Measurements from ENCODE around the gene UBTD1. TPM values are rescaled to one million over a fixed set of nuclear protein-coding genes. Genes with fewer than 3 reads are reported as not detected.

UBTD1 gene
- total RNA-seq, 1 experiment from 2014 or later: 19.0 TPM

DNA sequence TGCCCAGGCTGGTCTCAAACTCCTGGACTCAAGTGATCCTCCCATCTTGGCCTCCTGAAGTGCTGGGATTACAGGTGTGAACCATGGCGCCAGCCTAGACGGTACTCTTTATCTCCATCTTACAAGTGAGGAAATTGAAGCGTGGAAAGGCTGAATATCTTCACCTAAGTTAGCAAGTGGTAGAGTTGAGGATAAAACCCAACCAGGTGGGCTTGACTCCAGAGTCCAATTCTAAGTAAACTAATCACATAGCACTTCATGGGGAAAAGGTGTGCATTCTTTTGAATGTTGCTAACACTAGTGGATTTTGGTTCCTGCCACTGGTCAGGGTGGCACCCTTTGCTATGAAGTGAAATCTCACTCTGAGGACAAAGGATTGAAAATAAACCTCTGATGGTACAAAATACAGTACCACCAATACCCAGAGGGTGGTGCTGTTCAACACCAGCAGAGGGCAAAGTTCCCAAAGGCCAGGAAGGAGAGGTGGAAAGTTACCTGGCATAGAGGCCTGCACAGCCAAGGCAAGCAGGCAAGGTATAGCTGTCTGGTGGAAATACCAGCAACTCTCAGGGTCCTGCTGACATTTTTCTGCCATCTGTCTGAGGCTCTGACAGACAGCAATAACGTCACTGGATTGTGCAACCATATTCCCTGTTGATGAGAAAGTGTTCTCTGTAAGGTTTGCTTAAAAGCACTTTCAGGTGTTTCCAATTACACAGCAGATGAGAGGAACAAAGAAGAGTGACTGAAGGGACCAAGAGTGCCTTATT lies 35.2 kb upstream of the UBTD1 start:
- Histone ChIP-seq H3K79me2 (ENCODE audit: insufficient read depth, low read length) (no peaks in the 10 kb centered on the region), H3K18ac (ENCODE audit: insufficient read length, low read depth, low read length) (no peak overlapping the region), H3K27ac (ENCODE audit: insufficient read length, low read depth, low read length) (peak overlapping the region; percentile 28), H3K23me2 (ENCODE audit: insufficient read length, low read depth, low read length, poor library complexity, severe bottlenecking) (no peaks in the 10 kb centered on the region), H4K5ac (ENCODE audit: insufficient read length, low read depth, low read length) (no peak overlapping the region), H4K91ac (ENCODE audit: insufficient read length, low read depth, low read length) (no peak overlapping the region), H4K20me1 (ENCODE audit: control insufficient read depth, insufficient read depth, insufficient read length) (no peaks in the 10 kb centered on the region), H2BK12ac (ENCODE audit: insufficient read length, low read depth, low read length) (no peak overlapping the region), H2BK20ac (ENCODE audit: low read depth, low read length, poor library complexity, severe bottlenecking) (no peak overlapping the region), H2BK5ac (ENCODE audit: insufficient read length, low read length) (no peak overlapping the region), H3K14ac (ENCODE audit: insufficient read depth, low read length) (no peak overlapping the region), H3K9me3 (ENCODE audit: control insufficient read depth, low read depth, low read length) (no peaks in the 10 kb centered on the region), H3K4ac (ENCODE audit: low read depth, low read length) (no peak overlapping the region), H4K8ac (replicated peaks; ENCODE audit: insufficient read length, low read depth, low read length) (no peak overlapping the region), H3K27me3 (ENCODE audit: insufficient read depth, low read length) (no peaks in the 10 kb centered on the region), H3K56ac (ENCODE audit: insufficient read length, low read depth, low read length) (no peak overlapping the region), H3K9ac (ENCODE audit: extremely low read depth, insufficient read length, low read length) (no peak overlapping the region), H3K4me1 (ENCODE audit: insufficient read depth, low read length) (no peaks in the 10 kb centered on the region), H2AK5ac (ENCODE audit: insufficient read length, low read length) (no peak overlapping the region), H3K79me1 (ENCODE audit: insufficient read depth, low read depth, low read length, poor library complexity, severe bottlenecking) (no peaks in the 10 kb centered on the region), H2BK15ac (ENCODE audit: low read depth, low read length) (no peak overlapping the region), H2BK120ac (ENCODE audit: low read depth, low read length, poor library complexity, severe bottlenecking) (no peak overlapping the region), H3T11ph (ENCODE audit: low read length) (no peak overlapping the region), H2AFZ (ENCODE audit: low read length) (no peak overlapping the region), H3K23ac (ENCODE audit: insufficient read length, low read depth, low read length) (no peak overlapping the region), H3K4me2 (ENCODE audit: insufficient read depth, insufficient read length, low read length) (no peak overlapping the region)
- Mint-ChIP-seq H3K27me3 (ENCODE audit: low read depth) (no peaks in the 10 kb centered on the region), H3K36me3 (ENCODE audit: insufficient read depth in 1 of 3, low read depth in 3 of 3) (peaks cover 40 to 92% (median 73%) of the 10 kb centered on the region in 3 experiments), H3K9me3 (no peaks in the 10 kb centered on the region), H3K27ac (peak overlapping the region in 2 of 3 experiments; percentile 39 to 73; a peak in 4 of 7 replicates), H3K4me3 (no peak overlapping the region), H3K4me1 (no peaks in the 10 kb centered on the region)
- TF ChIP-seq CTCF (conservative IDR thresholded peaks at IDR 0.05): peak; percentile 89
- WGBS (ENCODE audit: extremely low coverage, insufficient read length, low lambda C conversion rate): no CpG with 5 or more reads among the region's 4 CpGs
- DNase-seq: peak; percentile 78
